Lung microvascular endothelial cell (primary cell): ENCODE measurements around the gene MARK2. TPM values are rescaled to one million over a fixed set of nuclear protein-coding genes. Genes with fewer than 3 reads are reported as not detected.

Experiments used
- DNase-seq, 2 donors: peaks; one replicate each; pipeline versions ENCODE4 v3.0.0 to v3.0.0-alpha.2; 2010; ENCODE audit warnings: low read depth in 2 of 2
- total RNA-seq: library from RNA; depleted of rRNA; stranded (reverse); fragments of >200 nt; gene quantifications from 2 replicates; pipeline ENCODE4 v1.2.1, GENCODE V29; 2014

MARK2 gene
- total RNA-seq, 1 donor from 2014 or later = 9.9 TPM

DNA sequence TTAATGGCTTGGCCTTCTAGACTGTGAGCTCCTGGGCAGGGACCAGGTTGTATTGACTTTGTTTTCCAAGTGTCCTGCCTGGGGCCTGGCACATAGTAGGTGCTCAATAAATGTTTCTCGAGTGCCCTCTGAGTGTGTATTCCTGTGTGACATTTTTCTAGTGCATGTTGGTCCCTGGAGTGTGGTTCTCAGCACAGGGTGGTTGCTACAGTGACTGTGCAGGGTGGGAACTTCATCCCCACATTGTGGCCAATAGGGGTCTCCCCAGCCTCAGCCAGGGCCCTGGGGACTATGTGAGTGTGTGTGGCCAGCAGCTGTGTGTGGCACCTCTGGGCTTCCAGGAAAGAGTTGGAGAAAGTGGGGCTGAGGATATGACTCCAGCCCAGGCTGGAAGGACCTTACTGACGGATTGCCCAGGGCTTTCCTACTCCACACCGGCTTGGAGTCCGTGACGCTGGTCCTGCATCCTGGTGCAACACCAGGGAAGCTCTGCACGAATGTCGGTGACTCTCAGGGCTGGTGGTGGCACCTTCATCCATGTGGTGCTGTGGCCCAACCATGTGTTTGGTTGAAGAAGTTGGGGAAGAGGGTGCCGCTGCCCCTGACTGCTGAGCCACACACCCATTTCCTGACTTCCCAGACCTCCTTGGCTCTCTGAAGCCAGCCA, 9.0 kb upstream of the MARK2 start:
- peak; percentile 57 to 72 for DNase-seq

DNA sequence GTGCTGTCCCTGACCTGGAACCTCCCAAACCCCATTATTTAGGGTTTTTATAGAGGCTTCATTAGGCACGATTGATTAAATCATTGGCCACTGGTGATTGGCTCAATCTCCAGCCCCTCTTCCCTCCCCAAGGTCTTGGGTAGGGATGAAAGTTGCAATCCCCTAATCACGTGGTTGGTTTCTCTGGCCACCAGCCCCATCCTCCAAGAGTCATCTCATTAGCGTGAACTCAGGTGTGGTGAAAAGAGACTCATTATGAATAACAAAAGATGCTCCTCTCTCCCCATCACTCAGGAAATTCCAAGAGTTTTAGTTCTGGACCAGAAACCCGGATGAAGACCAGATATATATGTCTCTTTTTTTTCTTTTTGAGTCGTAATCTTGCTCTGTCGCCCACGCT, 7.6 kb upstream of the MARK2 start:
- no peak for DNase-seq

GRCh38 chr11:63832336-63832735, 6.6 kb upstream of the MARK2 start:
- no peak for DNase-seq

DNA sequence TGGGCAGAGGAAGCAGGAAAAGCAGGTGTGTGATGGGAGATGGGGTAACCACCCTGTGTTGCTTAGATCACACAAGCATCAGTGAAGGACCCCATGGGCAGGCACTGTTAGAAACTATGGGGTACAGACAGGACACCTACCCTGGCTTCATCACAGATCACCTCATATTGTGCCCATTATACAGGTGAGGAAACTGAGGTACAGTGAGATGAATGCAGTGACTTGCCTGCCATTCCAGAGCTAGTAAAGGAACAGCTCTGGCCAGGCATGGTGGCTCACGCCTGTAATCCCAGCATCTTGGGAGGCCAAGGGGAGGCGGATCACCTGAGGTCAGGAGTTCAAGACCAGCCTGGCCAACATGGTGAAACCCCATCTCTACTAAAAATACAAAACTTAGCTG, 5.9 kb upstream of the MARK2 start:
- no peak for DNase-seq

- DNase-seq = no peak
These were observed 4.3 kb upstream of the MARK2 start for GRCh38 chr11:63834535-63835157.

- no peak for DNase-seq
These were observed 3.8 kb upstream of the MARK2 start for GRCh38 chr11:63835158-63835545.

DNA sequence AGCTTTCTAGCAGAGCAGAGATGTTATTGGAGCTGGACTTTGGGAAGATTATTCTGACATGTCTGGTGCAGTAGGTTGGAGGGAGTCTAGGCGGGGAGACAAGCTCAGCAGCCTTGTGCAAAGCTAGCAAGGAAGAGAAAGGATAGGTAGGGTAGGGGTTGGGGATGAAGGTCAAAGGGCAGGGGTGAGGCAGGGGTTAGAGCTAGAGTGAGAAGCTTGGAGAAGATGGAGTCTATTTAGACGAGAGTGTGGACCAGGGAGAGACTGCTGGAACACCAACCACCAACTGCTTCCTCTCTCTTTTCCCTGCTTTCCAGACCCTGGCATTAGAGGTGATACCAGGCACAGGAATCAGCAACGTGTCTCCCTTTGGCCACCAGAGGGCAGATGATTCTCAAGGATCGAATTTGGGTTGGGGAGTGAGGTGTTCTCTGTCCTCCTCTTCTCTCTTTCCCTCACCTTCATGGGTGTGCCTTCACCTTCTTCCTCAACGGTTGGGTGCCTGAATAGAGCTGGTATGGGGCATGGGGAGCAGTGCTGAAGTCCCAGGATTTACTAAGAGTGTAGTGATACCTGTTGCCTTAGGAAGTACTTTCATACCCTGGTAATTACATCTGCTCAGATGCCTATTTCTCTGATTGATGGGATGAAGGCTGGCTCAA, 1.8 kb upstream of the MARK2 start:
- peak; percentile 72 to 83 for DNase-seq

DNA sequence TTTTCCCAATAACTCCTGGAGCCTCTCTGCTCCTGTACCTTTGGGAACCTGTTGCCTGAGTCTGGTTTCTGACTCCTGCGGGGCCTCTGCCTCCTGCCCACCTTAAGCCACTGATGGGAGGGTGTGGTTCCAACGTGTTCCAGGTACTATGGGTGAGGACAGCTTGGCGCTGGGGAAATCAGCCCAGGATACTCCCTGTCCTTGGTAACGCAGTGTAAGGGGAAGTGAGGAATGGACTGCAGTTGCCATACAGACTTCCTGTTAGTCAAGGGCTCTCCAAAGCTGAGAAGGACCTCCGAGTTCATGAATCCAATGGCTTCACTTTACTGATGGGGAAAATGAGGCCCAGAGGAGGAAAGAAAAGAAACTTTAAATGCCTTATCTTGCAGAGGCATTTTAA, 1.2 kb upstream of the MARK2 start:
- peak; percentile 26 to 73 for DNase-seq

DNA sequence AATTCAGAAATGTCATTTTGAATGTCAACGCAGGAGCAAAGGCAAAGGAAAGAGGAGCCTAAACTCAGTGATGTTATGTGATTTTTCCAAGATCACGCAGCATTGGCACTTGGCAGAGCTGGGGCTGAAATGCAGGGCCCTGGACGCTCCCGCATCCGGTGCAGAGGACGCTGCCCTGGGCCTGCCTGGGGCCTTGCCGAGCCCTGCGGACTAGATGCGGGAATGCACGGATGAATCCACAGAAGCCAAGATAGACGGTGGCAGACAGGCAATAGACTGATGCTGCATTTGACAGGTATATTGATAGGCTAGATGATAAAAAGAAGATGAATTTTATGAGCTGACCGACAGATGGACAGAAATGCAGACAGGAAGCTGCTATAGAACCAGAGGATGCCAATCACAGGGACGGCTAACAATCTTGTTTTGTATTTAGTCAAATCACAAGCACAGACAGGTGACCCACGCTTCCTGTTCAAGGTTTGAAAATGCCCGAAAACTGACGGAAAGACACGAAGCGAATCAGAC, 696 bp upstream of the MARK2 start:
- DNase-seq = peak in 1 of 2 donors; percentile 23

DNA sequence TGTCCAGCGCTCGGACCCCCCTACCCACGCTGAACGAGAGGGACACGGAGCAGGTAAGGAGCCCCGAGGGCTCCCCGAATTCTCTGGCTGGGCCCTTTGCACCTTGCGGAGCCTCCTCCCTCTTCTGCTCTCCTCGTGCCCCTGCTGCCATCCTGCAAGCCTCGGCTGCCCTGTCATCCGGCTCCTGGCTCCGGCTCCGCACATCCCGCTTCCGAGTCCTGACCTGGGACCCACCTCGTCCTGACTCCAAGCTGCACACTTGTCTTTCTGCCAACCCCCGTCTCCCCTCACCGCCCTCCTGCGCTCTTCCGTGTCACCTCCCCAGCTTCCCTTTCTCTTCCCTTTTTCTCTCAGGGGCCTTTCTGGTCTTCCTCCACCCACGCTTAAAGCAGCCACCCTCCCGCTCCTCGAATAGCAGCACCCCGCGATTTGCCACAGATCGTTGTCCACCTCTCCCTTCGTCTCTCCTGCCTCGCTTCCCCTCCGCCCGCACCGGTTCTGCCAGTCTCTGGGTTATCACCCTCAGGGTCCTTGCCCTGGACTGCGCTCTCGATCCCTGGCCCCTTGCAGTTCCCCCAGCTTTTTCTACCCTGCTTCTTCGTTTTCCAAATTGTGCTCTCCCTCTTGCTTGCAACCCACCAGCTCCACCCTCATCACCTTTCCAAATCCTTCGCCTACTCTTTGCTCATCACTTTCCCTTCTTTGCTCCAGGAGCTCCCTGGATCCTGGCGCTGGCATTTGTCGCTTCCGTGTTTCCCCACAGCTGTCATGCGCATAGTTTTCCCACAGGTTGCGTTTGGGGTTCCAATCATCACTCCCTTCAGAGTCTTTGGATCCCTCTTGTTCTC, 822 bp downstream of the MARK2 start:
- DNase-seq = peak; percentile 13 to 37

- DNase-seq = no peak
These were observed 1.6 kb downstream of the MARK2 start for GRCh38 chr11:63840356-63841060.

DNA sequence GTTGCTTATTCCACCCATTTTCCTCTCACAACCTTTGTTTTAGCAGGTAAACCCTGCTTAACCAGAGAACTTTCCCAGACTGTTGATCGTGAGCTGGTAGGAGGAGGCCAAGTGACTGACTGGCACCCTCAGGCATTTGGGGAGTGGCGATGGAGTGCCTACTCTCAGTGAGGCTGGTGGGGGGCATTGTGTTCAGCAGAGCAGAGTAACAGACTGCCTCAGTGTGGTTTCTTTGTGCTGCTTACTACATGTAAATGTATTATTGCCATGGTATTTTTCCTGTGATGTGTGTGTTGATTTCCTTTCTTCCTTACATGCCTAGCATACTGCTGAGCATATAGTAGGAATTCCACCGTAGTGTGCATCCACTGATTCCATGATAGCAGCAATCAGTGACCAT, 2.6 kb downstream of the MARK2 start:
- DNase-seq = peak; percentile 31 to 58

DNA sequence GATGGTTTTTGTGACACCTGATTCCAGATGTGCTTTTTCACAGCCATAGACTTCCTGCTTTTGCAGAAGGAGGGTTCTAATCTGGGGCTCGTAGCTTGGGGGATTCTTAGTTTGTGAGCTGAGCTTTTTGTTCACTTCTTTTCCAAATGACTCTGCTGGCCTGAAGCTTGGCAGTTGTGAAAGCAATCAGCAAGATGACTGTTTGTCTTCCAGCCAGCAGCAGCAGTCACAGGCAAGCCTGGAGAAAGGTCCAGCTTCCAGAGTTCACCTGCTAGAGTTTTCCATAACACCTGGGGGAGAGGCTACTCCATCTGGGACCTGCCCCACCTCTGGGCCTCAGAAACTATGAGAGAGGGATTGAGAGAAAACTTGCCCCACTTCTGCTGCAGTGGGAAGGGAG, 4.1 kb downstream of the MARK2 start:
- no peak for DNase-seq

GRCh38 chr11:63844836-63845235, 5.9 kb downstream of the MARK2 start:
- no peak for DNase-seq

DNA sequence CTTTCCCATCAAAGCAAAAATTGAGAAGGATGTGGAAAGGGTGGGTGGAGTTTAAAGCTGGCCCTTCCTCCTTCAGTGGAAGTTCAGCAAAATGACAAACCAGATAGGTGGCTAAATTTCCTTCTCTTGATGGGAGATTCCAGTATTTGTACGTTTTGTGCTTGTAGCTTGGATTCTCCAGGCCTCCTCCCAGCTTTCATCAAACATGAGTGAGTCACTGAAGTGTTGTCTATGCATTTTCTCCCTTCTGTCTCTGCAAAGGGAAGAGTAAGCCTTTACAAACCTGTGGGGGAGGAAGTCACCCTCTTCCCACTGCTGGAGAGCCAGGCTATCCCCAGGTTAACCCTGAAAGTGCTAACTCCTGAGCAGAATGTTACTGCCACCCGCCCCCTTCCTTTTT, 6.4 kb downstream of the MARK2 start:
- peak in 1 of 2 donors; percentile 50 for DNase-seq

DNA sequence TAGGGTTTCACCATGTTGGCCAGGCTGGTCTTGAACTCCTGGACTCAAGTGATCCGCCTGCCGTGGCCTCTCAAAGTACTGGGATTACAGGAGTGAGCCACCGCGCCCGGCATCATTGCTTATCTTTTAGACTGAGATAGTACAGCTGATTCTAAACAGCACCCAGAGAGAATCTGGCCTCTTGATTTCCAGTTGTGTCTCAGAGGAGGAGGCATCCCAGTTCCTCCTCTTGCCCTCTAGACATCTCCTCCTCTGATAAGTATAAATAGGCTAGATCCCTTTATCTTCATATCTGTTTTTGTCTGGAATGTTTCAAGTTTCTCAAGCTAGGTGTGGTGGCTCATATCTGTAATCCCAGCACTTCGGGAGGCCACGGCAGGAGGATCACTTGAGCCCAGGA, 7.0 kb downstream of the MARK2 start:
- DNase-seq = no peak

GRCh38 chr11:63846897-63847296, 8.0 kb downstream of the MARK2 start:
- no peak for DNase-seq

DNA sequence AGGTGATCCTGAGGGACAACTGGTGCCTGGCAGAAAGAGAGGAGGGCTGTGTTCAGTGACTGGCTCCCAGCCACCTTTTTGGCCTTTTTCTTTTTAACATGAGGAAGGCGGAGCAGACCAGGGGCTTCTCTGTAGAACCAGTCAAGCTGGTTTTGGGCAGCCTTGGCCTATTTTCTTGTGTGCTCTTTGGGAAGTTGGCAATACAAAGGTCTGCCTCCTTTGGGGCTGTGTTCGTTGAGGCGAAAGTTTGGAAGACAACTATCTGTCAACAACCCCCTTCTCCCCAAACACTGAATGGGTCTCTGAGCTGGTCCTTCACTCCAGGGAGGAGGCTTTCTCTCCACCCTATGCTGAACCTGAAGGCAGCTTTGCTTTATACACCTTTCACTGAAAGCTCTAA, 8.5 kb downstream of the MARK2 start:
- no peak for DNase-seq

DNA sequence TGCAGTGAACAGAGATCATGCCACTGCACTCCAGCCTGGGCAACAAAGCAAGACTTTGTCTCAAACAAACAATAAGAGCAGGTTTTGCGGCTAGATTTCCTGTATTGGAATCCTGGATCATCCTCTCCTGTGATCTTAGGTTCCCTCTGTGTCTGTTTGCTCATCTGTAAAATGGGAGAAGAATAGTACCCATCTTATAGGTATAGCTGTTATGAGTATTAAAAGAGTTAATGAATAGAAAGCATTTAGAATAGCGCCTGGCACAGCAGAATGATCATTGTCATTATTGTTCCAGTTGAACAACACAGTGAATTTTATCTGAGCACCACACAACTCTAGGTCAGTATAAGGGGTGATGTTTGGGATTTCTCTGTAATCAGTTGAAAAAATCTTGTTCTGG, 10.8 kb downstream of the MARK2 start:
- no peak for DNase-seq

DNA sequence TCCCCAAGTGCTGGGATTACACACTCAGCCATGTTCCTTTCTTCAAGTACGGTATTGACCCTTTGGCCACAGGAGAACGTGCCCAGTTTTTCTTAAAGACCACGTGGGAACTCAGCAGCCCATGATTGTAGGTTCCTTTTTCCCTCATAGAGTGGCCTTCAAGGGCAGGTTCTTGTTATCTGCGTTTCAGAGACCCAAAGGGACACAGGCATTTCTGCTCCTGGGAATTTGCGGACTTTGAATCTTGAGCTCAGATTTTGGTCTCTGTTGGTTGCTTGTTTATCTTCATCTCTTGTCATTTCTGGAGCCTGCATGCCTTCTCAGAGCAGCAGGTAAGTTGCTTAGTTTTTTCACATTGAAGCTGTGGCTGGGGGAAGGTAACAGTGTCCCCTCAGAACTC, 12.0 kb downstream of the MARK2 start:
- no peak for DNase-seq

DNA sequence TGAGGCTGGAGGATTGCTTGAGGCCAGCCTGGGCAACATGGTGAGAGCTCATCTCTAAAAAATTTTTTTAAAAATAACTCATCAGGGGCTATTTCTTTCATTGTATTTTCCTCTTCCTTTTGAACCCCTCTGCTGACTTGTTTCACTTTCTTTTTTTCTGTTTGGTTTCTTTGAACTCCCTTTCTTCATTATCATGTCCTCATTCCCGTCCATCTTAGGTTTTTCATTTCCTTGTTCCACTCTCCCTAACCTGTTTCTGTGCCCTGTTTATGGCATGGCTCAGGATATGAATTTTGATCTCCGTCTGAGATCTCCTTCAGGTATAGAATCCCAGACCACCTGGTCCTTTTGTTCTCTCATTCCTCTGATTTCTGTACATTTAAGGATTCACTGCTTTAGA, 12.5 kb downstream of the MARK2 start:
- no peak for DNase-seq
